GM21528 (cell line): ENCODE data around the gene CDS1.
"Not testable (repeated sequence)": the region's sequence is repeated elsewhere in the genome, so short reads cannot be mapped to it uniquely, and the experiment has no call there.

Source experiments
- ATAC-seq: cut with Tn5 transposase; IDR thresholded peaks from one replicate; pipeline ENCODE4 v1.9.1; 2021; ENCODE audit warnings: mild to moderate bottlenecking, moderate library complexity; ENCODE audit not compliant: unreplicated experiment, low FRiP score

Gene CDS1

DNA sequence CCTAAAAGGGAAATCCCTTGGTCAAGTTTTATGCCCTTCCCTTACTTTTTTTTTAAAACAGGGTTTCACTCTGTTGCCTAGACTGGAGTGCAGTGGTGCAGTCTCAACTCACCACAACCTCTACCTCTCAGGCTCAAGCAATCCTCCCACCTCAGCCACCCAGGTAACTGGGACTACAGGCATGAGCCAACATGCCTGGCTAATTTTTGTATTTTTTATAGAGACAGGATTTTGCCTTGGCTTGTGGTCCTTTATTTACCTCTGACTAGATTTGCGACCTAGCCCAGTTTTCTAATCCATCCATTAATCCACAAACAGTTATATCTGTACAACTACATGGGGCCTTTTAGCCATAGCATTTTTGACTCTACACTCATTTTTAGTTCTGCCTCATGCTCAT, 23.7 kb downstream of the CDS1 start:
- ATAC-seq = no peak

DNA sequence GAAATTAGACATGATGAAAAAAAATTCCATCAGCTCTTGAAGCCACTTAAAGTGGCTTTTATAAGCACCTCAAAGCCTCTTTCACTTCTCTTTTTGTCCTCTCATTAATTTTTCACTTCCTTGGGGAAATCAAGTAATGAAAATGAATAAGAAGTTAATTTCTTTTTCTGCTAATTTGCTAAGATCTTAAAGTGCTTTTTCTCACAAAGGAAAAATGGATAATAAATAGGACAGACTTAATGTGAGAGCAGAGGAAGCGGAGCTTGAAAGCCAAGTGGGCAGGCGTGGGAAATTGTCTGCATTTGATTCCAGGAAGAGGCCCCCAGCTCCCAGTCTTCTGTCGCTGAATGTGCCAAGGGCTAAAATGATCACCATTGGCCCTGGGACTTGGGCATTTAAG, 28.6 kb downstream of the CDS1 start:
- ATAC-seq = no peak

DNA sequence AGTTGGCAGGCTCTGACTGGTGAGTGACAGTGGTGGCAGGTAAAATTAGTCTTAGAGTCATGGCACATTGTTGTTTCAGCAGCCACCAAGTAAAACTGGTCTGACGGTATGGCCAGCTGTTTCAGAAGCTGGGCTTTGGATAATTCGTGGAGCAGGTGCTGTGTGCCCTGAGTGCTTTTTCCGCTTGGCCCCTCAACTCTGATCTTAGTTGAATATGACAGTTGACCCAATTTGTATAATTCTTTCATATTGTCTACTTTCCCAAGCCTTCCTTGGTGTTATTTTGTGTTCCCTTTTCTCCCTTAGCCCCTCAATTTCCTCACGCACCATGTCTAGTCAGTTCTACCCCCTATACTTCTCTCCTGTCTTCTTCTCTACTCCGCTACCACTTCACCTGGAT, 32.0 kb downstream of the CDS1 start:
- ATAC-seq = no peak

DNA sequence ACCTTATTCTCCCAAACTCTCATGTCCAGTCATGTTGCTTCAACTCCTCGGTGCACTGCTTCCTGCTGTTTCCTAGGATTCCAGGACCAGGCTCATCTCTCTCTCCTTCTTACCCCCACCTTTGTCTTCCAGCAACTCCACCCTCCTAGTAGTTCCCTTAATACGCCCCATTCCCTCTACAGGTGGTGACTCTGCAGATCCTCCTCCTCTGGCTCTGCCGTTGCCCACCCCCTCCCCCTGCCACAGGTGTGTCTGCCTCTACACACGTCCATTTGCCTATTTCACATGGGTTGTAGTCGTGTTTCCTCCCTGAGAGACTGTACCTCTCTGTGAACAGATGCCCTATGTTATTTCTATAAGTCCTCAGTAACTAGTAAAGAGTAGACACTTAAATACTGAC, 32.4 kb downstream of the CDS1 start:
- ATAC-seq = no peak

DNA sequence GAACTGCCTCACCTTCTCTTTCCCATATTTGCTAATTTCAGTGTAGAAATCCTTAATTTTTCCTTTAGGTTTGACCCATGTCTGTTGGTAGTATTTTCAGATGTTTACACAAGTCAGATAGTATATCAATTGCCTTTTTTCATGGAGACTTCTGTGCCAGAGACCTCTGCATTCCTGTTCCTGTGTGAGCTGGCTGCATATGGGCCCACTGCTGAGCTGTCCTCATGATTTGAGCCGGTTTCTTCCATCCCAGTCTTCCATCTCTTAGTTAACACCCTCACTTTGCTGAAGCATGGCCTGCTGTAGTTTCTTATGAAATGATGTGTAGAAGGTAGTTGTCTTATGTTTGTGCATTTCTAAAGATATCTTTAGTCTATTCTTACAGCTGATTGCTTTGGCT, 40.0 kb downstream of the CDS1 start:
- ATAC-seq = no peak

DNA sequence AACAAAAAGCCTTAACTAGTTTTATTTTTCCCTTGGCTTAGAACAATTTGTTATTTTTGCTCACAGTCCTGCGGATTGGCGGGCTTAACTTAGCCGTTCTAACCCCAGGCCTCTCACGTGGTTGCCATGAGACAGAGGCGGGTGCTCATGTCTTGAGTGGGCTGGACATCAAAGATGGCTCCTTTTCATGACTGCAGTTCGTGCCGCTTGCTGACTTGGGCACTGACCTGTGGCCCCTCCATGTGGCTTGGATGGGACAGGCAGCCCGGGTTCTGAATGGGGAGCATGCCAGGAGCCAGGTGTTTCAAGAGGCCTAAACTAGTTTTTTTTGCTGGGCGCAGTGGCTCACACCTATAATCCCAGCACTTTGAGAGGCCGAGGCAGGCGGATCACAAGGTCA, 40.7 kb downstream of the CDS1 start:
- ATAC-seq = no peak

DNA sequence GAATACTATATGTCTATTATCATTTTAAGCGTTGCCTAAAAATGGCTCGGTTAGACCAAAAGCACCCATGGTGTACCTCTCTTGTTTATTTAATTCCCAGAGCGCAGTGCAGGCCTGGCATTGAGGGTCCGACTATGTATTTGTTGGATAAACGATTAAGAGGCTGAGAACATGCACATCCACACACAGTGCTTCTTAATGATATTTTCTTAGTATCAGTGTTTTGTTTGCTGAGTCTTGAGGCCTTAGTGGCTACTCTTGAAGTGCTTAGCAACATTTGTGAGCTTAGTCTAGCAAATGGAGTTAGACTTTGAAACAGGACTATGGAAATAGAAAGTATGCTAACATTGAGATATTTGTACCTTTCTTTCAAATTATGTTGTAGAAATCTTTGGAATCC, 43.7 kb downstream of the CDS1 start:
- no peak for ATAC-seq

DNA sequence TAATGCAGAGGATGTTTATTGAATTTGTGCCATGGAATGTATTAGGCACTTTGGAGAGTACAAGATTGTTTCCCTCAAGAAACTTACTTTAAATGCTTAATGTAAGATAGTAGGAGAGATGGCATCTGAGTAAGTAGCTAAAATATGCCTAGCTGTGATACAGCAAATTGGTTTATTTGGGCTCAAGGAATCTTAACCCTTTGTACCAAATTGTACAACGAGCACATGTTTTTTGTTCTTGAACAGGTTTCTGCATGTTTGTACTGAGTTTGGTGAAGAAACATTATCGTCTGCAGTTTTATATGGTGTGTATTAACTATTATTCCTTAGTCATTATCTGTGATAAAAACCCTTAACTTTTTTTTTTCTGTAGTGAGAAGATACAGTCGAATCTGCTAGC, 48.6 kb downstream of the CDS1 start:
- no peak for ATAC-seq

DNA sequence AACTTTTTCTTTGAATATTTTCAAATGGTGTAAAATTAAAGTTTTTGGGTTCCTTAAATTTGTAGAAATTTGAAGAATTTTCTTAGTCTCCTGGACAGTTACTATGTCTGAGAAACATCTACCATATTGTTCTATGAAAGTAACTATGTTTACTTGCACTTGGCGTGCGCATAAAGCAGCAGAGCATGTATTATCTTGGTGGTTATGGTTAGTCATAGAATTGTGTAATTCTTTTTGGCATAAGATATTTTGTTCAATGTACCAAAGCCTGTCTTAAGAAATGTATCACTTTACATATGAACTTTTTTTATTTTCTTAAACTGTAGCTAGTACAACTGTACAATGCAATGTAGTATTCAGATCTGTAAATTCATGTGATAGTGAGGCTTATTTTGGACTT, 49.2 kb downstream of the CDS1 start:
- no peak for ATAC-seq

DNA sequence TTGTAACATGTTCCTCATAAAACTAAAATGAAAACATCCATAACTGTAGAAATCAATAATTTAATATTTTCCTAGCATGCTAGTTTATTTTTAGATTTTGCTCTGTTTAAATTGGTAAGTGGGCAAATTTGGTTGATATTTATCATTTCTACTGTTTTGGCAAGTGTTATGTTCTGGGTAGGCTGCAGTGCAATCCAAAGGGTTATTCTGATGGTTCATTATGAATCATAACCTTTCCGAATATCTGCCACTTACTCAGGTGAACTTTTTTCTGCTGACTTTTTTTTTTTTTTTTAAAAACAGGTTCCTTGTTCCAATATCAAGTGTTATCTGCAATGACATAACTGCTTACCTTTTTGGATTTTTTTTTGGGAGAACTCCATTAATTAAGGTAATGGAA, 52.0 kb downstream of the CDS1 start:
- ATAC-seq = no peak

DNA sequence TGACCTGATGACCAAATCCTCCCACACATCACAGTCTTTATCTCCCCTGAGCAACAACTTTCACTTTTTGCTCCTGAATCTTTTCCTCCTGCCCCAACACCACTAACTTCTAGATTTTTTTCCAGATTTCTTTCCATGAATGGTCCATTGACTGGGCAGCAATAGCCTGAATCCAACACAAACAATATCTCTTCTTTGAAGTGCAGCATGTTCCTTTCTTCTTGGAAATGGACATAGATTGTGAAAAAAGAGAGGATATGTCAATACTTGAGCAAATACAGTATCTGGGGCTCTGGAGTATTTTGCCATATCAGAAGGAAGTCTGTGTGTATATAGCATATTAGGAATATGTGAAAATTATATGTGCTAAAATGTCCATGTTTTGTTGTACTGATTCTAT, 55.2 kb downstream of the CDS1 start:
- ATAC-seq = no peak

DNA sequence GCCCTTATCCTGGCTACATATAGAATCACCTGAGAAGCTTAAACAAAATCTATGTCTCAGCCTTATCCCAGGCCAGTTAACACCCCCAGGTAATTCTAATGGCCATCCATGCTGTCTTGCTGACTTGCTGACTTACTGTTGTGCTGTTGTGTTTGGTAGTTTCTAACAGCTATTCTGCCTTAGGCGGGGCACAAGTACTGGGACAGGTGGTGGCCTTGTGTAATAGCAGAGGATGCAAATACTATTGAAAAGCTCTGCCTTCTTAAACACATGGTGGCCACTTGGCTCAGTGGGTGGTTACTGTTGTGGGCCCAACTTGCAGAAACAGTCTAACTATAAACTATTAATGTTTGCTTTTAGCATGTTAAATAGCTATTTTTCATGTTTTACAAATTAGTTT, 56.2 kb downstream of the CDS1 start:
- no peak for ATAC-seq

DNA sequence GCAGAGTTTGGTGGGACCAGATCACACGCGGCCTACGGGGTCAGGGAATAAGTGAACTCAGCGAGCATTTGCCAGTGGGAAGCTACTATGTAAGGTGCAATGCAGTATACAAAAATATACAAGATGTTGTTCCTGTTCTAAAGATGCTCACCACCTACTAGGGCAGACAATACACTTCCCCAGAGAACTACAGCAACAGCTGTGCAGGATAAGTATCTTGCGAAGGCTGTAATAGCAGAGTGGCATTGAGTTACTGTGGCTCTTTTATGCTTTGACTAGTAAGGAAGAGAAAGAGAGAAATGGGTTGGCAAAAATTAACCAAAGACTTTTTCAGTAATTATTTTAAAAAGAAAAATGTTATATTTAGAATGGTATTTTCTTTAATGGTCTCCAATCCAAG, 61.2 kb downstream of the CDS1 start:
- ATAC-seq = no peak

DNA sequence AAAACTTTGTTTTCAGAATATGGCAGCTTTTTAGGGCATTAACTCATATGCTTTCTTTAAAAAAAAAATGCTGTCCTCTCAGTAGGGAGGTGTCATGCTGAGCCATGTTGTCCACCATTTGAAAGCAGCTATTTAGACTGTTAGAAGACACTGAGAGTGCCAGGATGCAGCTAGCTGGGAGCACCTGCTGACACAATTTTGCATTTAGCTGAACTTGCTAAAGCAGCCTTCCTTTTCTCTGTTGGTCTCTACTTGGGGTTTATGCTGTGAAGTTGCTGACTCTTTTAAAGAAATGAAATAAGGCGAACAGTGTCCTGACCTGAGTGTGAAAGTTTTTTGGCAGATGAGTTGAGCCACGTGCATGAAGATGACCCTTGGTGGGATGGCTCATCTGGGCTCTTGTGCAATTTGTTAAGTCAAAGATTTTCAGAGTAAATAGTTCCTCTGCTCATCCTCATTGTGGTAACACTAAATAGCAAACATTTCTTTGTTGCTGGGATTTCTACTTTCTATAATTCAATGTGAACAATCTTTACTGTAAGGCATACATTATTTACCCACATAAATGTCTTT, 64.5 kb downstream of the CDS1 start:
- ATAC-seq = no peak

DNA sequence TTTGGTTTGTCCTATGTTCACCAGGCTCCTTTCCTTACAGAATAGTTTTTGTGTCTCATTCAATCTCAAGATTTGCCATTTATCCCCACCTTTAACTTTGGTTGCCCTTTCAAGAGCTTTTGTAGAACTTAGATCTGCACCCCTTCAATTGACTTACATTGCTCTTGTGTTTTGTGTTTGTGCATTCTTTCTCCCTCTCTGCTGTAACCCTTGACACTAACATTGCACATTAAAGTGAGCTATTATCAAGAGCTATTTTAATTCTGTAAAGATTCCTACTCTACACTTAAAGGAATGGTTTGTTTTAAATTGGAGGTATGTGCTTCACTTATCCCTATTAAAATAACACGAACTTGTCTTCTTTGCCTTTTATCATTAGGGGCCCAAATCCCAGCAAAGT, 65.3 kb downstream of the CDS1 start:
- no peak for ATAC-seq

DNA sequence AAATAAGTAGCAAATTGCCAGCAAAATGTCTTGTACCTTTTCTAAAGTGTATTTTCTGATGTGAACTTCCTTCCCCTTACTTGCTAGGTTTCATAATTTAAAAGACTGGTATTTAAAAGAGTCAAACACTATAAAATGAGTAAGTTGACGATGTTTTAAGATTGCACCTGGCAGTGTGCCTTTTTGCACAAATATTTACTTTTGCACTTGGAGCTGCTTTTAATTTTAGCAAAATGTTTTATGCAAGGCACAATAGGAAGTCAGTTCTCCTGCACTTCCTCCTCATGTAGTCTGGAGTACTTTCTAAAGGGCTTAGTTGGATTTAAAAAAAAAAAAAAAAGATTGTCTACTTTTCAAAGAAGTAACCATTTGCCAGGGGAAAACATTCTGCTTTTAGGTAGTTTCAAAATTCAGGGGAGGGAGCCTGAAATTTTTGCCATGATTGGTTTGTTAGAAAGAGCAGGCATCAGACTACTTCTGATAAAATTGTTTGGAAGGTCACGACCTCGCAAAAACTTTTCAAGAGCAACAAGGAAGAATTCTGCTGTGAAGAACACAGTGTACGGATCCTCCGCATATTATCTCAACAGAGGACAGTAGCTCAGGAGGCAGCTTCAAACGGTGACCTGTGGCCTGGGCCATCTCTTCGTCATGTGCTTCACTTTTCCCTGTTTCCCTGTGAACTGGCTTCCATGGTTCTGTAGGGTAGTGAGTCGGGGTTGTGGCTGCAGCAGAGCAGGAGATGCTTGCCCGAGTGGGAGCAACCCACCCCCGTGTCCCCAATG, 66.1 kb downstream of the CDS1 start:
- no peak for ATAC-seq

DNA sequence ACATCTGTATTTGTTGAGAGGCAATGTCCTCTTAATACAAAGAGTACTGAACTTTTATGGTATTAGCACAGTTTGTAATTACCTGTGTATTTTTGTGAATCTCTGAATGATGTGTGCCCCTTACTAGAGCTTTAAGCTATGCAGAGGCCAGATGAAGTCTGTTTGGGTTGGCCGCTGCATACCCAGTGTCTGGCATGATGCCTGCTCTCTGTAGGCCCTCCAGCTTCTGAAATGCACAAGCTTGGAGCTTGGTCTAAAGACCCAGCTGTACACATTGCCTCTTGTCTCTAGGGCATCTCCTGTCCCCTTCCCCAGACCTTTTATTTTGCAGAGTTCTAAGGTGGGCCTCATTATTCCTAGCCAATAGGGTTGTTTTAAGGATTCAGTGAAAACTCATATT, 68.6 kb downstream of the CDS1 start:
- no peak for ATAC-seq

DNA sequence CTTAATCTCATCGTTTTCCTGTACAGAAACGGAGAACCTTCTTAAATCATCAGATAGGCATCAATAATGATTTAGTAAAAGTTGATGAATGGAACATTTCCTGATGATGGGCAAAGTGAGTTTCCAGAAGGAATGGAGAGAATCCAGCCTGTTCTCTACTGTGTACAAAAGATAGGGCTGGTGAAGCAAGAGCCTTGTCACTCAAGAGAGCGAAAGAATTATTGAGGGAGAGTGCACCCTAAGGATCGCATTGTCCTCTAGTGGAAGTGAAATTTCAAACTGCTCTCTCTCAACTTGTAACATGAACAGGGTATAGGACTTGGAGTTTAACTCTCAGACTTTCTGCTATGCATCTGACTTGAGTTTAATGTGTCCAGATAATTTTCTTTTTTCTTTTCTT, 69.6 kb downstream of the CDS1 start:
- no peak for ATAC-seq

DNA sequence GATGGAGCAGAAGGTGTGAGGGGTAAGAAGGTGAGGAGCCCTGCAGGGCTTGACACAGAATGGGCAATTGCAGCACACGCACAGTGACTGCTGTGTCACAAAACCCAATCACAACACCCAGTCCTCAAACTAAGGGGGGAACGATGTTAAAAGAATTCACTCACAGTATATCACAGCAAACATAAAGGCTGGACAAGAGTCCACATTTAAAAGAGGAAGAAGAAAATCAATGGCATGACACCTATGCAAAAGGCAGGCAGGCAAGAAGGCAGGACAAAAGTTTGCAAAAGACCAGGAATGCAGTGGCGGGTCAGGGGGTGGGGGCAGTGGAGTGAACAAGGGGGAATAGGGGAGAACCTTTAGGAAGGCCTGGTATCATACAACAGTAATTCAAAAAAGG, 77.7 kb downstream of the CDS1 start:
- no peak for ATAC-seq

DNA sequence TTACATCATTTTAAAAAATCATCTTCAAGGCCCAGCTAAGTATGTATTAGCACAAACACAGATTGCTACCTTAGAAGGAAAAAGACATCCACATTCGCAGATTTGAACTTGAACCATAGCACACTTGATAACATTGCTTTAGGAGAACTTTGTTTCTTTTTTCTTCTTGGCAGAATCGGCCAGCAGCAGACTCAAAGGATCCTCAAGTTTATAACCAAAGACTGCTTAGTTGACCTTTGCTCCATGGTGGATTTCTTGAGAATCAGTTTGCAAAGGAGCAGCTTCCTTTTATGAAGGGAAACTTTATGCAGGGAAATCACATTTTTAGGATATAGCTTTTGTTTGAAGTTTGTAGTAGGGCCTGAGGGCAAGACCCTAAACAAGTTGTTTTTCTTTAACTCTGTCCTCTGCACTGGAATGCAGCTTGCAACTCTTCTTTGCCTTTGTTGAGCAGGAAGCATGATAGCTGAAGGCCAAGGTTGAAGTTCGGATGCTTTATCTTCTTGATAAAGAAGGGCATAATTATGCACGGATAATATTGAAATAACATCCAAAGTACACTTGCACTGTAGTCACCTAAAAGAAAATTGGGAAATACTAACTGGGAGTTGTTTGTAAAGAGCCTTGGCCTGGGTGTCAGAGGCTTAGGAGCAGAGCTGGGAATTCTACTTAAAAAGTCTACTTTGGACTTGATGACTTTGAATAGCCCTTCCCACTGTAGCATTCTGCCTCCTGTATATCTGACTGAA, 78.4 kb downstream of the CDS1 start:
- ATAC-seq = no peak

DNA sequence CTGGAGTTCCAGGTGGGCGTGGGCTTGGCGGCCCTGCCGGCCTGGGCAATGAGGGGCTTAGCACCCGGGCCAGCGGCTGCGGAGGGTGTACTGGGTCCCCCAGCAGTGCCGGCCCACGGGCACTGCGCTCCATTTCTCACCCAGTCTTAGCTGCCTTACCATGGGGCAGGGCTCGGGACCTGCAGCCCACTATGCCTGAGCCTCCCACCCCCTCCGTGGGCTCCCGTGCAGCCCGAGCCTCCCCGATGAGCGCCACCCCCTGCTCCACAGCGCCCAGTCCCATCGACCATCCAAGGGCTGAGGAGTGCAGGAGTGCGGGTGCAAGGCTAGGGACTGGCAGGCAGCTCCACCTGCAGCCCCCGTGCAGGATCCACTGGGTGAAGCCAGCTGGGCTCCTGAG, 81.8 kb downstream of the CDS1 start:
- ATAC-seq = not testable (repeated sequence)

DNA sequence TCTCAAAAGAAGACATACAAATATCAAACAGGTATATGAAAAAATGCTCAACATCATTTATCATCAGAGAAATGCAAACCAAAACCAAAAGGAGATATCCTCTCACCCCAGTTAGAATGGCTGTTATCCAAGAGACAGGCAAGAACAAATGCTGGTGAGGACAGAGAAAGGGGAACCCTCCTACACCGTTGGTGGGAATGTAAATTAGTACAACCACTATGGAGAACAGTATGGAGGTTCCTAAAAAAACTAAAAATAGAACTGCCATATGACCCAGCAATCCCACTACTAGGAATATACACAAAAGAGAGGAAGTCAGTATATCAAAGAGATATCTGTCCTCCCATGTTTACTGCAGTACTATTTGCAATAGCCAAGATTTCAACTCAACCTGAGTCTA, 83.5 kb downstream of the CDS1 start:
- ATAC-seq = no peak
